GM12864 (cell line): Measurements from ENCODE around the gene SKIC3.

Experiments used
- DNase-seq: peaks from one replicate; pipeline ENCODE4 v3.0.0-alpha.2; 2011; ENCODE audit warnings: low read depth
- H3K4me3 ChIP-seq: 2 replicates; pipeline ENCODE4 v1.5.1; 2011; ENCODE audit warnings: mild to moderate bottlenecking, low read depth, low read length, control low read depth
- CTCF ChIP-seq: IDR thresholded peaks from 2 replicates; pipeline ENCODE4 v1.5.1; 2011; ENCODE audit warnings: low read depth, mild to moderate bottlenecking, moderate library complexity, low read length, control low read depth, inconsistent platforms; ENCODE audit errors: missing control alignments

The SKIC3 gene

GRCh38 chr5:95583992-95584391 lies 29.2 kb upstream of the SKIC3 start:
- no peak for DNase-seq
- TF ChIP-seq CTCF: no peak
- no peak overlapping the region for H3K4me3 ChIP-seq

- no peak overlapping the region for H3K4me3 ChIP-seq
- no peak for TF ChIP-seq CTCF
Measured at GRCh38 chr5:95581576-95581975, 26.8 kb upstream of the SKIC3 start.

GRCh38 chr5:95572016-95572415 lies 17.2 kb upstream of the SKIC3 start:
- no peak overlapping the region for H3K4me3 ChIP-seq
- no peak for TF ChIP-seq CTCF
- no peak for DNase-seq

More at GRCh38 chr5:95581576-95581975, 26.8 kb upstream of the SKIC3 start:
- DNase-seq: no peak

- no peak for DNase-seq
- TF ChIP-seq CTCF: no peak
- no peak overlapping the region for H3K4me3 ChIP-seq
Measured at GRCh38 chr5:95565280-95565920, 10.6 kb upstream of the SKIC3 start.

- DNase-seq: no peak
- H3K4me3 ChIP-seq: no peak overlapping the region
- TF ChIP-seq CTCF: no peak
Measured at GRCh38 chr5:95564450-95564849, 9.7 kb upstream of the SKIC3 start.

- H3K4me3 ChIP-seq: no peak overlapping the region
- no peak for DNase-seq
Measured at GRCh38 chr5:95563367-95563766, 8.6 kb upstream of the SKIC3 start.

More at GRCh38 chr5:95563367-95563766, 8.6 kb upstream of the SKIC3 start:
- TF ChIP-seq CTCF: no peak
